ENCODE results near the gene LRCOL1.

LRCOL1 gene

DNA sequence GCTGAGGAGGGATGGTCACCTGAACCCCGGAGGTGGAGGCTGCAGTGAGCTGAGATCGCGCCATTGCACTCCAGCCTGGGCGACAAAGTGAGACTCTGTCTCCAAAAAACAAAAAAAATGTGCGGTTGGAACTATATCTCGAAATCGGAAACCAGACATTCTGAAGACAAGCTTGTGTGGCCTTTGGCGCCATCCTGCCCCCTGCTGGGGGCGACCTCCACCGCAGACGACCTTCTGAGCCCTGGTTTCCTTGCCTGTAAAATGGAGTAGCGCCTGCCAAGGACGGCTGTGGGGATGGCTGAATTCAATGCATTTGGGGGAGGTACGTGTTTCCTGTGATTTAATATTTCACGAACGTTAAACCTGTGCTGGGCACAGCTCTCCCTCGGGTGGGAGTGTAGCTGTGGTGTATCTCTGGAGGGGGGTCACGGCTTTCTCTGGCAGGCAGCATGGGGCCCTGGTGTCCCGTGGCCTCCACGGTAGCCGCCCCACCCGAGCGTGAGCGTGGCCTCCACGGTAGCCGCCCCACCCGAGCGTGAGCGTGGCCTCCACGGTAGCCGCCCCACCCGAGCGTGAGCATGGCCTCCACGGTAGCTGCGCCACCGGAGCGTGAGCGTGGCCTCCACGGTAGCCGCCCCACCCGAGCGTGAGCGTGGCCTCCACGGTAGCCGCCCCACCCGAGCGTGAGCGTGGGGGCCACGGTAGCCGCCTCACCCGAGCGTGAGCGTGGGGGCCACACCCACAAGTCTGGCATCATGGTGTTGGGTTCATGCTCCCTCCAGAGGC lies 55.3 kb downstream of the LRCOL1 start:
- H3K4me3 ChIP-seq (ENCODE audit: low read depth, low read length), result no peak overlapping the region
